Esophagus muscularis mucosa (tissue), 4 donors: ENCODE measurements around the gene GPC6. TPM values are rescaled to one million over a fixed set of nuclear protein-coding genes. Genes with fewer than 3 reads are reported as not detected.
A peak's percentile ranks its signal among the peaks of the same experiment; 100 is the strongest.

Experiments used
- DNase-seq: peaks from one replicate; pipeline ENCODE4 v3.0.0-alpha.2; 2017; ENCODE audit errors: extremely low spot score
- H3K27ac ChIP-seq, 4 donors: fragments of 200-600 bp; sonication (generic); replicated peaks in 1 of 4; 1 replicate in 3 of 4; 2 replicates in 1 of 4; pipeline ENCODE4 v1.5.1; 2016 to 2019; ENCODE audit warnings: mild to moderate bottlenecking in 1 of 4
- H3K27me3 ChIP-seq, 4 donors: fragments of 200-600 bp; sonication (generic); one replicate each; pipeline versions ENCODE4 v1.5.1 to v1.6.0; 2016 to 2019
- H3K36me3 ChIP-seq, 4 donors: fragments of 200-600 bp; sonication (generic); one replicate each; pipeline ENCODE4 v1.5.1; 2016 to 2019
- H3K4me1 ChIP-seq, 4 donors: fragments of 200-600 bp; sonication (generic); one replicate each; pipeline ENCODE4 v1.5.1; 2016 to 2019
- H3K4me3 ChIP-seq, 4 donors: fragments of 200-600 bp; sonication (generic); 1 replicate in 2 of 4; 2 replicates in 2 of 4; pipeline ENCODE4 v1.5.1; 2016 to 2019; ENCODE audit warnings: mild to moderate bottlenecking in 4 of 4, moderate library complexity in 1 of 4
- H3K9me3 ChIP-seq, 4 donors: fragments of 200-600 bp; sonication (generic); 1 replicate in 3 of 4; 2 replicates in 1 of 4; pipeline ENCODE4 v1.5.1; 2016 to 2019
- EP300 ChIP-seq: sonication (generic); formaldehyde crosslinking; IDR thresholded peaks from one replicate; pipeline ENCODE4 v1.6.1; 2017; ENCODE audit warnings: antibody characterized with exemption
- POLR2A ChIP-seq: fragments of 450-650 bp; IDR thresholded peaks from one replicate; pipeline ENCODE4 v1.6.1; 2017; ENCODE audit warnings: antibody characterized with exemption, moderate library complexity, mild to moderate bottlenecking, low read depth
- POLR2AphosphoS5 ChIP-seq, 2 donors: sonication (generic); formaldehyde crosslinking; IDR thresholded peaks; one replicate each; pipeline ENCODE4 v1.6.1; 2017; ENCODE audit warnings: antibody characterized with exemption in 2 of 2
- WGBS: methylation state at CpG from one replicate; pipeline ENCODE4 v1.1.5; 2018; 5-methylcytosine and 5-hydroxymethylcytosine counted together
- intact Hi-C: fragments of 100-400 bp; cut with DNase I; formaldehyde crosslinking; loops from one replicate; pipeline ENCODE4 v1.15.1; 2023
- total RNA-seq, 4 donors: library from RNA; depleted of rRNA; stranded (reverse); fragments of >200 nt; gene quantifications; one replicate each; pipeline versions ENCODE4 v1.1.0 to v1.2.1, GENCODE V29; 2016
- TF ChIP-seq, protein P1 (sequence below), 3 experiments: fragments of 200-600 bp in 2 of 3; fragments of 450-650 bp in 1 of 3; sonication (generic) in 2 of 3; IDR thresholded peaks; one replicate each; pipeline ENCODE4 v1.5.1; 2017 to 2019; ENCODE audit warnings: antibody characterized with exemption in 3 of 3, mild to moderate bottlenecking in 2 of 3, moderate library complexity in 1 of 3

Gene GPC6
- total RNA-seq, 4 donors from 2014 or later: 6.5 to 17.2 (median 13.5) TPM

DNA sequence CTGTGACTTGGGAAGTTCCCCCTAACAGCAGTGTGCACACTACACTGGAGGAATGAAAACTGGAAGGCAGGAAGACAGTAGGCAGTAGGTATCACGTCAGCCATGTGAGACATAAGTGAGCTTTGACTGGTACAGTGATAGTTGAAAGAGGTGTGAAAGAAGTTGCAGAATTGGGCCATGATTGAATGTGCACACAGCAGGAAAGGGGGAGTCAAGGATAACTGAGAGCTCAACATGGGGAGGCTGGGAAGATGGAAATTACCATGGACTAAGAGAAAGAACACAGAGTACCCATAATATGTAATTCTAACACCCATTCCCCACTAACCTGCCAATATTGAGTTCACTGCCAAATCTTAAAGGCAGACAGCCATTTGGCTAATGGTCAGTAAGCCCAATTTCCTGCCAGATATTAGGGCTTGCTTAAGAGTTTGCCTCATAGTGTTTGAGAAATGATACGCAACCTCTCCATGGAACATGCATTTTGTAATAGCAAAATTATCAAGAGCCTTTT lies 931.2 kb downstream of the GPC6 start:
- no peaks in the 10 kb centered on the region for H3K27me3 ChIP-seq
- TF ChIP-seq, protein P1, sequence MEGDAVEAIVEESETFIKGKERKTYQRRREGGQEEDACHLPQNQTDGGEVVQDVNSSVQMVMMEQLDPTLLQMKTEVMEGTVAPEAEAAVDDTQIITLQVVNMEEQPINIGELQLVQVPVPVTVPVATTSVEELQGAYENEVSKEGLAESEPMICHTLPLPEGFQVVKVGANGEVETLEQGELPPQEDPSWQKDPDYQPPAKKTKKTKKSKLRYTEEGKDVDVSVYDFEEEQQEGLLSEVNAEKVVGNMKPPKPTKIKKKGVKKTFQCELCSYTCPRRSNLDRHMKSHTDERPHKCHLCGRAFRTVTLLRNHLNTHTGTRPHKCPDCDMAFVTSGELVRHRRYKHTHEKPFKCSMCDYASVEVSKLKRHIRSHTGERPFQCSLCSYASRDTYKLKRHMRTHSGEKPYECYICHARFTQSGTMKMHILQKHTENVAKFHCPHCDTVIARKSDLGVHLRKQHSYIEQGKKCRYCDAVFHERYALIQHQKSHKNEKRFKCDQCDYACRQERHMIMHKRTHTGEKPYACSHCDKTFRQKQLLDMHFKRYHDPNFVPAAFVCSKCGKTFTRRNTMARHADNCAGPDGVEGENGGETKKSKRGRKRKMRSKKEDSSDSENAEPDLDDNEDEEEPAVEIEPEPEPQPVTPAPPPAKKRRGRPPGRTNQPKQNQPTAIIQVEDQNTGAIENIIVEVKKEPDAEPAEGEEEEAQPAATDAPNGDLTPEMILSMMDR (IDR thresholded peaks at IDR 0.05): no peak
- TF ChIP-seq POLR2AphosphoS5 (IDR thresholded peaks at IDR 0.05): peak in 1 of 2 donors; percentile 49
- H3K36me3 ChIP-seq: no peaks in the 10 kb centered on the region
- no peaks in the 10 kb centered on the region for H3K9me3 ChIP-seq
- intact Hi-C loops: no loop called here
- no peak overlapping the region for H3K27ac ChIP-seq
- 65% methylated on average over 2 of the region's 2 CpGs for WGBS
- H3K4me3 ChIP-seq: no peak overlapping the region
- no peak for DNase-seq
- no peaks in the 10 kb centered on the region for H3K4me1 ChIP-seq

DNA sequence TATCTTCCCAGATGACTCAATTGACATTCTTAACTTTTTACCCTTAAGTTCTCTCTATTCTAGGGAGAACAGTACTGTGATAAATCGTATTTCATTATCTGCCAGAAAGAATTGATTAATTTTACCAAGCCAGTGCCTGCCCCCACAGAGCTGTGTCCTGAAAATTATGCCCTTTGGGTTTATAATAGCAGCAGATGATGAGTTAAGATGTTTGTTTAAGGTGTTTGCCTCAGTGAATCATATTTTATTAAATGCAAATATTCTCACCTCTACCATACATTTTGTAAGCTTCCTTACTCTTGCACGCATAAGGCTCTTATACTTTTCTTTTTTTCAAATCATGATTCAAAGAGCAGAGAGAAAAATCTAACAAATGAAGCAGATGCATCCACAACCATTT lies 934.3 kb downstream of the GPC6 start:
- Histone ChIP-seq H3K36me3 (no peaks in the 10 kb centered on the region), H3K9me3 (no peaks in the 10 kb centered on the region), H3K27me3 (no peaks in the 10 kb centered on the region), H3K4me1 (no peaks in the 10 kb centered on the region), H3K27ac (no peak overlapping the region), H3K4me3 (no peak overlapping the region)
- no peak for DNase-seq
- TF ChIP-seq POLR2A (no peak), EP300 (no peak), POLR2AphosphoS5 (IDR thresholded peaks at IDR 0.05) (no peak)
- TF ChIP-seq, protein P1 (IDR thresholded peaks at IDR 0.05): no peak
- WGBS: 94% methylated on average over 2 of the region's 2 CpGs
- intact Hi-C loops: no loop called here

DNA sequence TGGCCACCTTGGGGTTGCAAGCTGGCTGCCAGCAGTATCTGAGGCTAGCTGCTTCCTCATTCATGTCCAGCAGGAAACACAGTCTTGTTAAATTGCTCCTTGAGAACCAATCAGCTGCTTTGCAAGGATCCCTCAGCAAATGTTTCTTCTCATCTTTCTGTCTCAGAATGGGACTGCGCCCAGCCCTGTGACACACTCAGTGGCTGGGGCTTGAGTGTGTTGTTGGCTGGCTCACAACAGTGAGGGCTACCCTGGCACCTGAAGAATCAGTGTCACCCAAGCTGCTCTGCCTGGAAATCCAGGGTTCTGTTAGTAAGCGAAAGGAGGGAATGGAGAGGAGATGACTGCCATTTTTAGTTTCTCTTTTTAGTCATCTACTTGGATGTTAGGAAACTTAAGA lies 935.7 kb downstream of the GPC6 start:
- no peak for DNase-seq
- H3K27ac ChIP-seq: no peak overlapping the region
- H3K36me3 ChIP-seq: no peaks in the 10 kb centered on the region
- intact Hi-C loops: no loop called here
- no peaks in the 10 kb centered on the region for H3K4me1 ChIP-seq
- WGBS: 71% methylated on average over 1 of the region's 2 CpGs
- no peak for TF ChIP-seq POLR2A
- TF ChIP-seq, protein P1 (IDR thresholded peaks at IDR 0.05): no peak
- TF ChIP-seq POLR2AphosphoS5 (IDR thresholded peaks at IDR 0.05): peak in 1 of 2 donors; percentile 8
- H3K27me3 ChIP-seq: no peaks in the 10 kb centered on the region
- no peak overlapping the region for H3K4me3 ChIP-seq
- no peaks in the 10 kb centered on the region for H3K9me3 ChIP-seq

DNA sequence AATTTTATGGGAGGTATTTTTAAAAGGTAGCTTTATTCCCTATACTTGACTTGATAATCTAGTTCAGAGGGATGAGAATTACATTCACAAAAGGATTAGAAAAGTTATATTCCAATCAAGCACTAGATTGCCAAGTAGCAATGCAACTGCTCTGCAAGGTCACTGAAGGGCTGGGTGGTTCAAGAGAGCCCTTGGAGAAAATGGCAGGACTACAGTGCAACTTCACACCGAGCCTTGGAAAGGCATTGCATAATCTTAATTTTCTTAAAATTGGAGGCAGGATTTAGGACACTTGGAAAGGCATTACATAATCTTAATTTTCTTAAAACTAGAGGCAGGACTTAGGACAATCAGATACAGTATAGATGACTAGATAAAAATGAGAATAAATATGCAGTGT lies 936.9 kb downstream of the GPC6 start:
- no peak for DNase-seq
- Histone ChIP-seq H3K4me1 (no peaks in the 10 kb centered on the region), H3K36me3 (no peaks in the 10 kb centered on the region), H3K27me3 (no peaks in the 10 kb centered on the region), H3K9me3 (no peaks in the 10 kb centered on the region), H3K4me3 (no peak overlapping the region), H3K27ac (no peak overlapping the region)
- 91% methylated on average over 1 of the region's 1 CpG for WGBS
- intact Hi-C loops: no loop called here
- no peak for TF ChIP-seq EP300
- no peak for TF ChIP-seq POLR2AphosphoS5 (IDR thresholded peaks at IDR 0.05)
- TF ChIP-seq, protein P1 (IDR thresholded peaks at IDR 0.05): no peak
- TF ChIP-seq POLR2A: no peak

DNA sequence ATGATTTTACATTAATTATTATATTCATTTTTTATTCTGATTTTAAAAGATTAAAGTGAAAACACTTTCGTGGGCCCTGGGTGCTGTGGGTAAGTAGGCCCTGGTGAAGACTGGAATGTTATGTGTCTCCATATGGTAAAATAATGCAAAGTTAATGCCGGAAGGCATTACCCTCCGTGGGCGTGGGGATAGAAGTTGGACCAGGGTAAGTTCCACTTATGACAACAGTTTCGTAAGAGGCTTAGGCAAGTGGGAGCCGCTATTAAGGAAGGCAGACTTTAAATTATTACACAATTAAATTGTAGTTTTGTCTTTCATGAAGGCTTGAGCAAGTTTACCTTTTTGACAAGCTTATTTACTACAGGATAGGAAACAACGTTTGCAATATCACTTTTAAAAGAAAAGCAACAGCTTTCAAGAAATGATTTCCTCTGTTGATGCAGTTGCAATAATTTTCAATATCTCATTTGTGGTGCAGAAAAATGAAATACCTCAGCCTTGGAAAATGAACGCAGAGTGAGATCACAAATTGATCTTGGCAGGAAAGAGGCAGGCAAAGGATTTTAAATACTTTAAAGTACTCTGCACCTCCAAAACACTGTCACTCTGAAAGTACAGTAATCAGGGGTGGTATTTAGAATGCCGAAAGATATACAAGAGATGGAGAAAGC lies 942.3 kb downstream of the GPC6 start:
- Histone ChIP-seq H3K36me3 (no peaks in the 10 kb centered on the region), H3K4me1 (no peaks in the 10 kb centered on the region), H3K4me3 (no peak overlapping the region), H3K27ac (no peak overlapping the region), H3K9me3 (no peaks in the 10 kb centered on the region), H3K27me3 (no peaks in the 10 kb centered on the region)
- DNase-seq: no peak
- 75% methylated on average over 9 of the region's 9 CpGs for WGBS
- TF ChIP-seq, protein P1 (IDR thresholded peaks at IDR 0.05): no peak
- TF ChIP-seq POLR2A (no peak), EP300 (no peak), POLR2AphosphoS5 (IDR thresholded peaks at IDR 0.05) (no peak)
- intact Hi-C loops: no loop called here
